GM19468 (cell line): ENCODE results near the gene RCAN2.
"Not testable (repeated sequence)": the region's sequence is repeated elsewhere in the genome, so short reads cannot be mapped to it uniquely, and the experiment has no call there.

Experiments used
- ATAC-seq: cut with Tn5 transposase; IDR thresholded peaks from one replicate; pipeline ENCODE4 v1.9.1; 2021; ENCODE audit warnings: mild to moderate bottlenecking, moderate library complexity, moderate number of reproducible peaks; ENCODE audit not compliant: unreplicated experiment; ENCODE audit errors: extremely low read depth

Gene RCAN2

DNA sequence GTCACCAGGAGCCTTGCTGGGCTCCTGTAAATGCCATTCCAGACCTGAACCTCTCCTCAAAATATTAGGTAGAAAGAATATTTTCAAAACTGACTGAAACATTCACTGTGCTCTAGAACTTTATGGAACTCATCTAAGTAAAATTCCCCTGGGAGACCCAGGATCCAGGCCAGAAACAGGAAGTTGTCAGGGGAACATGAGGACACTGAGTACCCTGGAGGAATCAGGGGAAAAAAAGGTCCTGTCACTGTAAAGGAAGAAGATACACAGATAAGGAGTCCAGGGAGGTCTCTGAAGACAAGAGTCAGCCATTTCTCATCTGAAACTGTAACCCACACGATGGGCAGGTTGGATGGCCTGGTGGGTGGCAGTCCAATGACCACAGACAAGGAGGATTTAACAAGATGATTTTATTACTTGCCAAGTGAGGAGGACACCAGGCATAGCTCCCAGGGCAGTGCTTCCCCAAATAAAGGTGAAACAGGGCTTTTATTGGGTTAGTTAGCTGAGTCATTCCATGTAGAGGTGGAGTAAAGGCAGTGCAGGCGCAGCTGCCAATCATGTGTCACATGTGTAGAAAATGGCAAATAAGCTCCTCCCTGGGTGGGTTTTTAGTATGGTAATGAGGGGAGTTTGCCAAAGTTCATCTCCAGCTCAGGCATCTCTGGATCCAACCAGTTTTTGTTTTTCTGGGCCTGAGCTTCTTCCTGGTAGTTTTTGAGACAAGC lies 138.5 kb downstream of the RCAN2 start:
- ATAC-seq: no peak

DNA sequence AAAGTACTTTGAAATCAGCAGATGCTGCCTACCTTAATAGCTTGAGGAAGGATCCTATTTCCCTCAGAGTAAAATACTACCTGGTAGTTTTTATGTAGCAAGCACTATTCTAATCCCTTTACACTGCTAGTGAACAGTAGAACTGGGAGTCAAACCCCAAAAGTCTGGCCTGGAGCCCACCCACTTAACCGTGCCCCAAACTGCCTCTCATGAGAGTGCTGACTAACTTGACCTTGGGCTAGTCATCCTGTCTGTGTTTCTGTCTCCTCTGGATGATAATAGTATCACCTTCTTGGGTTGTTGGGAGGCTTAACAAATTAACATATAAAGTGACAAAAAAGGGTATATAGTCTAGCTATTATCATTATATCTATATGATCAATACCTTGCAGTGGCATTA lies 140.5 kb downstream of the RCAN2 start:
- ATAC-seq: no peak

DNA sequence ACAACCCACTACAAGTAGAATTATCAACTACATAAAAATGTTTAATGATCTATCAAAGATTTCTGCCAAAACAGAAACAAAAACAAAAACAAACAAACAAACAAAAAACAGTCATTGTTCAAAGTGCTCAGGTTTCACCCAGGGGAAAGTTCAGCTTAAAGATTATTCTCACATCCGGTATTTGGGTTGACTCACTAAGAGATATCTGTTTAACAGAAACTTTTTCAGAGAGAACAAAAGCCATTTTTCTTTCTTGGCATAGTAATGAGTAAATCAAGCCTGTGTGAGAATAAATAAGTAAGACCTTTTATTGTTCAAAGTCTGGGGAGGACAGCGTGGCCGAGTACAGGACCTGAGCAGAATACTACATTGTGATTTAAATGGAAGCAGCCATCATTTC lies 143.6 kb downstream of the RCAN2 start:
- ATAC-seq: no peak

DNA sequence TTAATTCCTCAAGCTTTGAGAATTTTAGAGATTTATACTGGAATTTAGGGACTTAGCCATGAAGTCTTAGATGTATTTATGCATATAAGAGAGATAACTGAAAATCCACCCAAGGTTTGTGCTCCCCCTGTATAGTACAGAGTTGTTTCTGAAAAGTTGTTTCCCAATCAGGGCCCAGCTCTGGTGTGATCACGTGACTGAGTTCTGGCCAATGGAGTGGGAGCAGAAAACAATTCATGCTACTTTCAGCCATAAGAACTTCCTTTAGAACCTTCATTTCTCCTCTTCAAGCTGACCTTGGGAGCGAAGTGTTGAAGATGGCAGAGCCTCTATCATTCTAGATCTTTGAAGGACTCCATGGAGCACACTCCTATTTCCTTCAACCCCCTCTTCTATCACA lies 151.0 kb downstream of the RCAN2 start:
- no peak for ATAC-seq

DNA sequence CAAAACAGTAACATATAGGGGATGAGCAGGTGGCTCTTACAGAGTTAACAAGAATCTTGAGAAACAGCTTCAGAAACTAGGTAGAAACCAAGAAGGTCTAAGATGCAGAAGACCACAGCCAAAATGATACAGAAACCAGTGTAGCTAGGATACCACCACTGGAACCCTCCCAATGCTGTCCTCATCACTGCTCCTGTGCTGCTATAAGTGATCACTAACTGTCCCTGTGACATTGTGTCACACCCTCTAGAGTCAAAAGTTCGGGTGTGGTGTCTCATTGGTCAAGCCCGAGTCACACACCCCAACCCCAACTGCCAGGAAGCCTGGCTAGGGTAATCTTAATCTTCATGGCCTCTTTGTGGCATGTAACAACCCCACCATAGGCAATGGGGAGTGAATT lies 153.1 kb downstream of the RCAN2 start:
- ATAC-seq: peak; percentile 93

DNA sequence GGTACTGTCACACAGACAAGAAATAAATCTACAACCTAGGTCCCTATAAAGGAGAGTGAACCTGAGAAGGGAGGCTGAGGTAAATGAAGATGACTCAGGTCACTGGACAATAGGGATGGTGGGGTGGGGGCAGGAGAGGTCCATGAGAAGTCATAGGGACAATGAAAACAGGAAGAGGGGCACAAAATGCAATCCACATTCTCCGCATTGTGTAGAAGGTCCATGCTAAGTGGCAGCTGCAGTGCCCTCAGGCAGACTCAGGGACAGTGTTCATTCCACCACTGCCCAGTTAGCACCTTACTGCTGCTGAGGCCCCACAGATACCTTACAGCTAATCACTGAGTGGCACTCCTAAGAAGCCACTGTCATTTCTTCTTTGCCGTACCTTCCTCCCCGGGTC lies 156.8 kb downstream of the RCAN2 start:
- ATAC-seq: no peak

DNA sequence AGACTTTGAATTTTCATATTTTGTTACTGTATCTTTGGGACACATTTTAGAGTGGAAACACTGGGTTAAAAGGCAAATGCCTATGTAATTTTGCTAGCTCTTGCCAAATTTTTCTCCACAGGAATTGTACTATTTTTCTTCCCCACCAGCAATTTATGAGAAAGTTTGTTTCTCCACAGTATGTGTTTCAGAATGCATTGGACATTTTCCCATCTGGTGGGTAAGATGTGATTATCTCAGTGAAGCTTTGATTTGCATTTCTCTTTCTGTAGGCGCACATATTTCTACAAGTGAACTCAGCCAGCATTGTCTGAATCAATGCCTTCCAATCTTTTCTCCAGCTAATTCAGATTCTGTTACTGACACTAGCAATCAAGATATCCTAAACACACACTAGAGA lies 157.8 kb downstream of the RCAN2 start:
- ATAC-seq: no peak

DNA sequence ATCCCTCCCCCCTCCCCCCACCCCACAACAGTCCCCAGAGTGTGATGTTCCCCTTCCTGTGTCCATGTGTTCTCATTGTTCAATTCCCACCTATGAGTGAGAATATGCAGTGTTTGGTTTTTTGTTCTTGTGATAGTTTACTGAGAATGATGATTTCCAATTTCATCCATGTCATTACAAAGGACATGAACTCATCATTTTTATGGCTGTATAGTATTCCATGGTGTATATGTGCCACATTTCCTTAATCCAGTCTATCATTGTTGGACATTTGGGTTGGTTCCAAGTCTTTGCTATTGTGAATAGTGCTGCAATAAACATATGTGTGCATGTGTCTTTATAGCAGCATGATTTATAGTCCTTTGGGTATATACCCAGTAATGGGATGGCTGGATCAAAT lies 158.8 kb downstream of the RCAN2 start:
- not testable (repeated sequence) for ATAC-seq

DNA sequence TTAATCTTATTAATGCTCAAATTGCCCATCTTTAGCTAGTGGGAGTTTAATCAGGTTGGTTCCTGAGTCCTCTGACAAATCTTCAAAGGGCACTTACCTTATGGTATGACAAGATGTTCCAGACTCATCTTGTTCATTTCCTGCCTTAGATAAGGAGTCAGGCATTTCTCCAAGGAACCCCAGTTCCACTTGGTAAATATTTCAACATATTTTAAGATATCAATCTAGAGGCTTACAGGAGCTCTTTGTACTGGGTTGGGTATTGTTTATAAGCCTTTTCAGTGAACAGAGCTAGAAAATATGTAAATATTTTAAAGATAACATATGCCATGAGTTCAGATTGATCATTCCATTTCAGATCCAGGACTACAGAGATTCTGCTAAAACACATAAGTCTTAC lies 159.8 kb downstream of the RCAN2 start:
- ATAC-seq: no peak

DNA sequence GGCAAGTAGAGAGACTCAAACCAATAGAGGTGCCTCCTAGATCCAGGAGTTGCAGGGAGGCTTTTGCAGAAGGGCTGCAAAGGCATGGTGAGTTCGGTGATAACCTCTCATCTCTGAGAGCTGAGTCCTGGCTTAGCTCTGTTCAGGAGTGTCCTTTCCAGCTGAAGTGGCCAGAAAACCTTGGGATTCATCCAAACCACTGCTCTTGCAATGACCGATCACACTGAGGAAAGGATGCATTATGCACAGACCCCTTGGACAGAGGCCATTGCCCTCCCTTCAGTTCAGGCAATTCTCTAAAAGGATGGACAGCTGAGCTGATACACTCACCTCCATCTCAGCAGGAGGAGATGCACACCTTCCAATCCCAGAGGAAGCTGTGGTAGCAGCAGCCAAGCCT lies 161.7 kb downstream of the RCAN2 start:
- ATAC-seq: no peak

DNA sequence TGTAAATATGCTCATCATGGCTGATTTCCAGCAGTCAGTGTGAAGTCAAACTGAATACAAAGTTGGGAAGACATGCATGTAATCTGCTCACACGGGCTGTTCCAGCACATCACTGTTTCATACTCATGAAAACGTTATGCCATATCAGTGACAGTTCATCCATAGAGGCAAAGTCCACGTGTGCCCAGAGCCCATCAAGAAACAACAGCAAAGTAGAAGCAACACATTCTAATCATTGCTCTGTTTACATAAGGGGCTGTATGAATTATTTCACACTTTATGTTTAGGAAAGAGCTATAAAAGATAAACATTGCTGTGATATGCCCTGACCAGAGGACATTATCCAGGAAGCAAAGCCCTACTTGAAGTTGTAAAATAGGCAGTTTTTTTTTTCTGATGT lies 163.5 kb downstream of the RCAN2 start:
- ATAC-seq: no peak

DNA sequence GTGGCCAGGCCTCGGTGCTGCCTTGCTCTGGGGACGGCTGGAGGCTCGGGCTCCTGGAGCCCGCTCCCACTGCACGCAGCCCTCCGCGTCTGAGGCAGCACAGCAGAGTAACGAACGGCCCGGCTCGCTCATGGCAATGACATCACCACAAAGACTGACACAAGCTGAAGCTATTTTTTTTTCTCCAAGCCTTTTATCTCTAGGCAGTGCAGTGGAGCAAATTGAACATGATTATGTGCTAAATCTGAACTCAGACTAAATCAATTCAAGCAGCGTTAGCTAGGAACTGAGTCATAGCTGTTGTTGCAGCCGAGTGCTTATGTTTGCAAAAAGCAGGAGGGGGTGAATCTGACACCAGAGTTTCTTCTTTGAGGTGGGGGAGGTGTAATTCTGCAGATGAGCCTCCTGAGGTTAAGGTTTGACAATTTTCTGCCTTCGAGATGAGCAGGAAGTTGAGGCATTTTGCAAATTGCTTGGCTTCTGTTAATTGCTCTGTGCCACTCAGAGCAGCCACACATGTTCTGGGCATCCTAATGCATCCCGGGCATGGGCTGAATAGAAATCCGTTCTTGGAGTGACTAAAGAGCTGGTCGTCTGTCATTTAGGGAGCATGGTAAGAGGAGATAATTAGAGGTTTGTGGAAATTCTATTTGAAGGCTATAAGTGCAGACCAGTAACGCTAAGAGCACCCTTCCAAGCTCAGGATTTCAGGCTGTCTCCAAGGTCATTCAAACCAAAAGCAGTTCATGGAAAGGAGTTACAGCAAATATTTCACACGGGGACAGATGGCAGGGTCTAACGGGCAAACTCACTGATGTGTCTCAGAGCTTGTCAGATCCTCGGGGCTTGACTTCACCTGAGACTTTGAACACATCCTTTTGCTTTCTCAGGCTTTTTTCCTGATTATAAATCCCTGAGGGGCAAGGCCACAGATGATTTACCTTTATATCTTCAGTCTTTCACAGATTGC lies 165.4 kb downstream of the RCAN2 start:
- no peak for ATAC-seq

DNA sequence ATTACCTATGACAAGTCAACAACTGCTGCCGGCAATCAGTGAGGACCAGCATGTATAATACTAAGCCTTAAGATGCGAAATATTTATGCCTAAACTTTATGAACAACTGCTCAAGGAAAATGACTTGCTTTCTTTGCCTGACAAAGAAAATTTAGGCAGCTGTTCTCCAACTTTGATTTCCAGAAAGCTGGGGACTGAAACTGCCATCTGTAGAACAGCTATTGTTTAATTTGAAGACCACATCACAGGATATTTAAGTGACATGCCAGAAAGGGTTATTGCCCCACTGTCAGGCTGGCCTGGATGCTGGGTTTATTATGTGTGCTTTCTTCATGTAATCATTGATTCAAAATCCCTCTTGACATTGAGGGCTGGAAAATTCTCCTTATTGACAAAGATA lies 166.5 kb downstream of the RCAN2 start:
- no peak for ATAC-seq

DNA sequence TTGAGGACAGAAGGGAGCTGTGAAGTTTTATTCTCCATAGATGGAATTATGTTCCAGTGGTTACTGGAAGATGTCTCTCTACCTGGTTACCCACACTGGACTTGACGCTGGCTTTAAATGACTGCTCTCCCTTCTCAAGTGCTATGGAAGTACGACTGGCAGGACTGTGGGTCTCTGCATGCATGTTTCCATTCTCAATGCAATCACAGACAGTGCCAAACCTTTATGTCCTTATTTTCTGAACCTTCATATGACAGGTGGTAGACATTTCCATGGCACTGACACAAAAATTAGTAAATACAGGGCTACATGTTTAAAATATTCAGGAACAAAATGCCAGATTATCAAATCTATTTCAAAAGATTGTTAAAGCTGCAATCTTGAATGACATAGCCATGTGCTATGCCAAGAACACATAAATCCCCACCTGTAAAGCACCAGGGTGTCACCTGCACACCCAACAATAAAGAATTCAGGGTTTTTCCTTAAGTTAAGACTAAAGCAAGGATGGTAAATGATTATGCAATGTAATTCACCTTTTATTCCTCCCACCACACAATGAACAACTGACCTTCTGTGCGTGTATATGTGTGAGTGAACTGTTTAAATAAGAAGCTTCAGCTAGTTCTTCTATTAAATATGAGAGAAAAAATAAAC lies 167.2 kb downstream of the RCAN2 start:
- no peak for ATAC-seq

DNA sequence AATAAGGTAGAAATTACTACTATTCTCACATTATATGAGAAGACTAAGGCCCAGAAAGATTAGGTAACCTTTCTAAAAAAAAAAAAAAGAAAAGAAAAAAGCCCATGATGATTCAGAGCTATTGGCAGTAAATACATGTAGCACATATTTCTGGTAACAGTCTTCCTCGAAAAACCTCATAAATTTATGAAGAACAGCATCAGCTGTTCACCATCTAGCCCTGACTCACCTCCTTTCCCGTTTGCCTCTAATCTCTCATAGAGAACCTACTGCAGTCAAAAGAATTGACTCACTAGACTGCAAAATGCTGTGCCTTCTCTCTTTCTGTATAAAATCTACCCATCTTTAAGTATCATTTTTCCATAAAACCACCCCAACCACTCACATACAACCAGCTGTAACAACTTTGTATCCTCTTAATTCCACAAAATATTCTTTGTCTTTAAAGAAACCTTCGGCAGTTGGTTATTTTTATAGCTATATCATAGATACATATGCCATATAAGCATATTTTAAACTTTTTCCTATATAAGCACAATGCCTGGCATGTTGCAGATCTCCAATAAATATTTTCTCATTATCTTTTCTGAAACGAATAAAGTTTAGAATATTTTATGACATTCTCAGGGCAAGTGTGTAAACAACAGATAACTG lies 167.8 kb downstream of the RCAN2 start:
- no peak for ATAC-seq

DNA sequence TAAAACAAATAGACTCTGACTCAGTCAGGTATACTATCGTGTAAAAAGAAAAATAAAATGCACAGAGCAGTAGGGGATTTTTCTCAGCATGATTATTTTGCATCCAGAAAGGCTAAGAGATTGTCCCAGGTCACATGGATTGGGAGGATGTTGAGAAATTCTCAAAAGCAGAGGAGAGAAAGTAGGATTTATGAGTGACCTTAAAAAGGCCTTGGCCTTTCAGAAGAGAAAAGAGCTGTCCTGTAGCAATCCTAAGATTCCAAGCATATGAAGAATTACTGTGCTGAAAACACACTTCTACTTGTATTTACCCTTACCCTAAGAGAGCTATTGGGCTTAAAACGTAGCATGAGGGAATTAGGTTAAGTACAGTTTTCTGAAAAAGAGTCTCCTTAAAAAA lies 170.7 kb downstream of the RCAN2 start:
- ATAC-seq: no peak

DNA sequence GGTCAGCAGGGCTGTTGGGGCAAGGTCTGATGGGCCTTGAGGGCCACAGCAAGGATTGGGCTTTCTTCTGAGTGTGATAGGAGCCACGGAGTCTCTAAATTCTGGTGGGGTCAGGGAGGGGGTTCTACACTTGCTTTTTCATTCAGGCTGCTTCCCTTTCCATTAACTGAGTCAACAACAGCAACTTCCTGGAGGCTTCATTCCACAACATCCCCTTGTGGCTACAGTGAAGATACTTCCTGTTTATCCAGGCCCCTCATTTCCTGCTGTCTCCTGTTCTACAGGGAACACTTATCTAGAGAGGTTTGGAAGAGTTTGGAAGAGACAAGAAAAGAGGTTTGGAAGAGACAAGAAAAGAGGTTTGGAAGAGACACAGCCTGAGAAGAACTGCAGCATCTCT lies 175.7 kb downstream of the RCAN2 start:
- no peak for ATAC-seq

DNA sequence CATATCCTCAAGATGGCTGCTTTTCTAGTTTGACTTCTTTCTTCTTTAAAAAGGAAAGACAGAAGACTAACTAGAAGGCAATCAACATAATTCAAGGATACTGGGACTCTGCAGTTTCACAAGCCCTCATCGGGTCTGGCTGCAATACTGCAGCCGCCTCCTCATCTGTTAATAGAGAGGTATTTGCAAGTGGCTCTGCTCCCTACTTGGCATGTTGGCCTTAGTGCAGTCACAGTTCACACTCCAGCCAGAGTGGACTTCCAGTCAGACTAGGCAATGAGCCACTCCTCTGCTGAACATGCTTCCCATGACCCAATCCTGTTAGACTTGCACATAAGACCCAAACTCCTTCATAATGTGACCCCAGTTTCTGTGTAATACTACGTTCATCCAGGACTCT lies 178.6 kb downstream of the RCAN2 start:
- no peak for ATAC-seq

DNA sequence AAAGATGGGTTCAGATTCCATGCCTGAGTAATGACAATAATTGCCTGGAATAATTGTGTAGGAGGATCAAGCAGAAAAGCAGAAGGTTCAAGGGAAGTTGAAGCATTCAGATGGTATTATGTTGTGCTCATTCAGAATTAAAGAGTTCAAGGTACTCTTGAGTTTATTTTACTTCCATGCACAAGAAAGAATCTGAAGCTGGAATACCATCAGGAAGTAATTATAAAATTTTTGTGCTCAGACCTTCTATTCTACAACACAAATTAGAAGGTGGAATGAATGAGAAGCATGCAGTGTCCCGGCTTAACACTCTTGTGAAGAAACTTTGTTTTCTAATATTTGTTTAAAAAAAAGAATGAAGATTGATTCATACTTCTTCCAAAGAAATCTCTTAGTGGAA lies 181.1 kb downstream of the RCAN2 start:
- no peak for ATAC-seq

DNA sequence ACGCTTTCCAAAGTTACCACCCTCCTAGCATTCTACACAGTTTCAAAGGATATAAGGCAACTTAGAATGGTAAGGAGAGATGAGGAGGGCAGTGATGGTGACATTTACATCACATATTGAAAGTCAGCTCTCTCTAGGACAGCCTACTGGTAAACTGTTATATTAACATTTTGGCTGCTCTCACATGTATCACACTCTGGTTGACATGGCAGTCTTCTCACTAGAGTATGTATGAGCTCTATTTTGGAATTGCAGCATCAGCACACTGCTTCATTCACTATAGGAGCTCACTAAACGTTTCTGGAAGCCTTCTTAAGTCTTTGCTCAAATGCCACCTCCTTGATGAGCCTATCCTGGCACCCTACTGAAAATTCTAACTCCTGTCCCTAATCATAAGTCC lies 184.8 kb downstream of the RCAN2 start:
- no peak for ATAC-seq

DNA sequence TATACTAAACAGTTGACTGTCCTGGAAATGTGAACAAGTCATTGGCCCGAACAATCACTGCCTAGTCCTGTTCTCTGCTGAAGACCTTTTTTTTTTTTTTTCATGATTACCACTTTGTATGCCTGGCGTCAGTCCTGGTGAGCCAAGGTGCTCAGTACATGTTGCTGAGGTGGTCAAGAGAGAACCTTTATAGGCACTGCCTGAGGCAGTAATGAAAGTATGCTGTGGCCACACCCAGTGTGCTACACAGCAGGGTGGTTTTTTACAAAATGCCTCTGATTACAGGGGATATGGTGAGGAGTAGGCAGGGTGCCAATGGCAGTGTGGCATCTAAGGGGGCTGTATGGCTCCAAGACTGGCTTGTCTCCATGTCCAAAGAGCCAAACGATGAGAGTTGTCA lies 185.4 kb downstream of the RCAN2 start:
- no peak for ATAC-seq
